Frontal cortex (tissue), 4 donors: ENCODE data around the gene TNFRSF1A. TPM values are rescaled to one million over a fixed set of nuclear protein-coding genes. Genes with fewer than 3 reads are reported as not detected.

ENCODE experiments used
- DNase-seq, 2 donors: peaks; one replicate each; pipeline ENCODE4 v3.0.0; 2012; ENCODE audit warnings: low spot score in 2 of 2
- FAIRE-seq: peaks from 2 replicates; lab custom pipeline; 2012; peaks lifted over from hg19 to GRCh38; lab: Jason Lieb, UNC
- small RNA-seq: library from RNA; depleted of rRNA; stranded (forward); fragments of <200 nt; gene quantifications from one replicate; pipeline ENCODE3, GENCODE V24; 2014
- total RNA-seq: library from RNA; depleted of rRNA; stranded (reverse); fragments of >200 nt; gene quantifications from one replicate; pipeline ENCODE4 v1.2.3, GENCODE V29; 2014
- donor health status: control.
- donor health status: control.
- donor health status: control.

Gene TNFRSF1A
- total RNA-seq, 1 donor from 2014 or later = 4.5 TPM

DNA sequence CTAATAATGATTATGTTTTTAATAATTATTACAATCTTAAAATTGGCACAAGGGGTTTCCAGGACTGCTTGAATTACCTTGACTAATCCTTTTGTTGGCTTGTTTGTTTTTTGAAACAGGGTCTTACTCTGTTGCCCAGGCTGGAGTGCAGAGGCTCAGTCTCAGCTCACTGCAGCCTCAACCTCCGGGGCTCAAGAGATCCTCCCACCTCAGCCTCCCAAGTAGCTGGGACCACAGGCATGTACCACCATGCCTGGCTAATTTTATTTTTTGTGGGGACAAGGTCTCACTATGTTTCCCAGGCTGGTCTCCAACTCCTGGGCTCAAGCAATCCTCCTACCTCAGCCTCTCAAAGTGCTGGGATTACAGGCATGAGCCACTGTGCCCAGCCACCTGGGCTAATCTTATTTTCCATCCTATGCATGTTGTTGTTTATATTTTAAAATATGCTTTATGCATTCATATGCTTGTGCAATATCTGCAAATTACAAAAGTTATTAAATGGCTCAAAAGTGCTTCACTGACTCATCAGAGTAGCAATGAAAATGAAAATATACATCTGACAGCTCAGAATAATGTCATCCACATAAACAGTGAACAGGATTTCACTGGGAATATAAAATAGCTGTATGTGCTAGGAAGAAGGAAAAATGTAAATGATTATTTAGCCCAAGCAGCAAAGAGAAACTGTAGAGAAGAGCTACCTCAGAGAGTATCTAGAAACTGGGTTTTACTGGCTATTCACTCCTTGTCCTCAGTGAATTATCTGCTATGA, 56.2 kb downstream of the TNFRSF1A start:
- FAIRE-seq = no peak

GRCh38 chr12:6285063-6285477, 56.8 kb downstream of the TNFRSF1A start:
- FAIRE-seq (no peak), DNase-seq (peak; percentile 66 to 84)

More for the DNA sequence above, 56.2 kb downstream of the TNFRSF1A start:
- DNase-seq = no peak

GRCh38 chr12:6284273-6284672, 57.6 kb downstream of the TNFRSF1A start:
- FAIRE-seq (no peak), DNase-seq (no peak)

- FAIRE-seq (no peak), DNase-seq (no peak)
These were observed 59.4 kb downstream of the TNFRSF1A start for GRCh38 chr12:6282453-6282840.

DNA sequence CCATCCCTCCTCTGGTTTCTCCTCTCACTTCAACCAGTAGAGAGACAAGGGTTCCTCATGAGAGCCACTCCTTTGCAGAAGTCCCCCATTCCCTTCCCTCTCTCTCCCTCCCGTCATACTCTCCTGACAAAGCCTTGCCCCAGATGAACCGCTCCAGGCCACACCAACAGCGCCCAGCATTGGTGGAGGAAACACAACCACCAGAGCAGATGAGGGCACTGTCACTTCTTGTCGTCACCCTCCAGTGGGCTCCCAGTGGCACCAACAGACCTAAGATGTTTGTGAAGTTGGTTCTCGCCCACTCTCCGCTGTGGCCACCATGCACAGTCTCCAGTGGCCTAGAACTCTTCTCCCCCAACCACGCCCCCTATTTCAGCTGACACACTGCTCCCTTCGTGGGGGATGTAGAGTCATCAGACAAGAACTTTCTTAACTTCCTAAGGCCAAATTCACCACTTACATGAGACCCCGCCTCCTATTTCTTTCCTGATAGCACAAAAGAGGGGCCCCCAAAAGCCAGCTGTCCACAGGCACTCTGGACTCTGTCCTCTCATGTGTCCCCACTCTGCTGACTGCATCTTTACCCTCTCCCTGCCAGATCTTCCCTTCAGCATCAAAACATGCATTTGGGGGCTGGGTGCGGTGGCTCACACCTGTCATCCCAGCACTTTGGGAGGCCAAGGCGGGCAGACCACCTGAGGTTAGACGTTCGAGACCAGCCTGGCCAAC, 60.6 kb downstream of the TNFRSF1A start:
- no peak for DNase-seq

DNA sequence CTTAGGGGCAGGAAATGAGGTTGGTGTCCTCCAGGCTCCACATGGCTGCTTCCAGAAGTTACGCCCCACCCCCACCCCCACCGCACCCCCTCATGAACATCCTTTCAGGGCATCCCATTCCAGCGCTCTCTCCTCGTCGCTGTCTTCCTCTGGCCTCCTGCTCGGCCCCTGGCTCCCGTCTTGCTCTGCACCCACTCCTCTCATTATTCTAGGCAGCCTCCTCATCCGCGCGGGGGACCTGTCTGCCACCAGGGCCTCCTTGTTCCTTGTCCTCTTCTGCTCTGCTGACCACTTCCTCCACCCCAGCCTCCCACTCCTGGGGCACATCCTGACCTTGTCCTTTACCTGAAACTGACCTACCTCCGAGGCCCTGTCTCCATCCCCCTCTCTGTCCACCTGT, 61.2 kb downstream of the TNFRSF1A start:
- FAIRE-seq = no peak
- no peak for DNase-seq

More for the DNA sequence above, 60.6 kb downstream of the TNFRSF1A start:
- FAIRE-seq = no peak

DNA sequence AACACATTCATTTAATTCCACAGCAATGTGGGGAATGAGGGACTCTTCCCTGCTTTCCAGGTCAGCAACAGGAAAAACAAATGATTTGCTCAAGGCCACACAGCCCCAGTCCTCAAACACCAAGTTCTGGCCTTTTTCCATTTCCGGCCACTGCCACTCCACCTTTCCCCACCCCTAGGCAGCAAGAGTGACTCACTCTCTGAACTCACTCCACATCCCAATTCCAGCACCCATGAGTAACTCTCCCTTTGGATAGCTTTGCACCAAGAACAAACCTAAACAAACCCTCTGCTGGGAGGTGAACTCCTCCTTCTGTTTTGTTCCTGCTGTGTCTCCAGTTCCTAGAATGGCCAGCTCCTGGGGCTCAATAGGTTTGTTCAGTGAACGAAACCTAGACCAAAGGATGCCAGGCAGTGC, 61.8 kb downstream of the TNFRSF1A start:
- DNase-seq (no peak), FAIRE-seq (no peak)

GRCh38 chr12:6279631-6280030, 62.2 kb downstream of the TNFRSF1A start:
- no peak for FAIRE-seq
- DNase-seq = no peak

DNA sequence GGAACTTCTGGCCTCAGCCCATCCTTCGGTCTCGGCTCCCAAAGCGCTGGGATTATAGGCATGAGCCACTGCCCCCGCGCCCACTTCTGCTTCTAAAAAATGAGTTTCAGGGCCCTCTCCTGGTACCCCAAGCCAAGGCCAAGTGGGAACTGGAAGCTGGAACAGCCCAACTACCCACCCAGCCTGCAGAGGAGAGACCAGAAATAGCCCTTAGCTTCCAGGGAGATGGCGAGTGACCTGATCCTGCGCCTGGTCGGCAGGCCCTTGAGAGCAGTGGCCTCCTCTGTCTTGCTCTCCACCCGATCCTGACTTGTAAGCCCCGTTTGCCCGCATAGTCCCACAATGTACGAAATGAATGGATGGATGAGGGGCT, 62.6 kb downstream of the TNFRSF1A start:
- no peak for FAIRE-seq
- no peak for DNase-seq

Small RNA genes within 50 kb of the gene (small RNA-seq; reads per million reads assigned to genes)
- not detected for gene RN7SL391P

Other genes starting within 250 kb of the TNFRSF1A start
- gene VWF, start 217.4 kb downstream of the TNFRSF1A start, total RNA-seq = 8.2 TPM
- gene CD9, start 141.7 kb downstream of the TNFRSF1A start, total RNA-seq = 26.5 TPM
- gene PLEKHG6, start 31.4 kb downstream of the TNFRSF1A start, total RNA-seq = under 0.01 TPM
- gene SCNN1A, start 33.5 kb upstream of the TNFRSF1A start, total RNA-seq = not detected
- 2.4 TPM for gene LTBR, start 42.1 kb upstream of the TNFRSF1A start, total RNA-seq
- 0.41 TPM for gene CD27, start 102.9 kb upstream of the TNFRSF1A start, total RNA-seq
- 0.82 TPM for gene TAPBPL, start 110.0 kb upstream of the TNFRSF1A start, total RNA-seq
- gene VAMP1, start 128.6 kb upstream of the TNFRSF1A start, total RNA-seq = 1.2 TPM
- 27.3 TPM for gene MRPL51, start 151.2 kb upstream of the TNFRSF1A start, total RNA-seq
- gene NCAPD2, start 152.0 kb upstream of the TNFRSF1A start, total RNA-seq = 9.4 TPM
- gene GAPDH, start 192.4 kb upstream of the TNFRSF1A start, total RNA-seq = 1,793 TPM
- 4.9 TPM for gene IFFO1, start 214.0 kb upstream of the TNFRSF1A start, total RNA-seq
- gene NOP2, start 226.2 kb upstream of the TNFRSF1A start, total RNA-seq = 9.4 TPM